GM12878 (cell line): ENCODE results near the gene FOXA2. TPM values are rescaled to one million over a fixed set of nuclear protein-coding genes. Genes with fewer than 3 reads are reported as not detected.

ENCODE experiments used
- ATAC-seq: fragments of 200-7000 bp; cut with Tn5 transposase; 3 replicates; pipeline ENCODE4 v1.9.1; 2020; ENCODE audit warnings: mild to moderate bottlenecking, moderate library complexity
- BruUV-seq: library from RNA; stranded (reverse); fragments of 400-500 nt; replicated peaks from 2 replicates; lab custom pipeline; 2021; lab: Mats Ljungman, UMichigan
- CTCF ChIA-PET: fragments of 300-600 bp; sonication (Branson Sonifier 250); formaldehyde crosslinking; extraction: SDS; loops from one replicate; lab custom pipeline; 2021; ENCODE audit warnings: inconsistent platforms; lab: Yijun Ruan, JAX
- POLR2A ChIA-PET: fragments of 350-600 bp; formaldehyde crosslinking; extraction: SDS; loops from one replicate; lab custom pipeline; 2021; ENCODE audit warnings: inconsistent platforms; lab: Charles Lee
- RAD21 ChIA-PET: fragments of 300-600 bp; sonication (Branson Sonifier 250); formaldehyde crosslinking; loops from one replicate; lab custom pipeline; 2023; ENCODE audit warnings: antibody characterized with exemption; ENCODE audit not compliant: unreplicated experiment; lab: Charles Lee
- SMC1A ChIA-PET: fragments of 300-600 bp; sonication (Branson Sonifier 250); formaldehyde crosslinking; loops from one replicate; lab custom pipeline; 2023; ENCODE audit not compliant: unreplicated experiment, uncharacterized antibody; lab: Charles Lee
- DNase-seq: peaks from one replicate; pipeline ENCODE4 v3.0.0-alpha.2; 2011; ENCODE audit warnings: low read depth, low spot score
- FAIRE-seq: peaks from 3 replicates; lab custom pipeline; 2011; peaks lifted over from hg19 to GRCh38; lab: Jason Lieb, UNC
- H2AFZ ChIP-seq: 2 replicates; pipeline ENCODE4 v1.6.0; 2011; ENCODE audit warnings: low read depth, low read length, control low read depth; ENCODE audit not compliant: control insufficient read depth
- H3K27ac ChIP-seq: 2 replicates; pipeline ENCODE4 v1.5.1; 2011; ENCODE audit warnings: control low read depth; ENCODE audit not compliant: control insufficient read depth, insufficient read depth
- H3K27me3 ChIP-seq, 2 experiments: replicated peaks in 1 of 2; 2 replicates each; pipeline versions ENCODE4 v1.6.0 to v1.6.1; 2011; ENCODE audit warnings: low read length in 1 of 2; ENCODE audit not compliant: control insufficient read depth in 2 of 2, insufficient read depth in 2 of 2
- H3K36me3 ChIP-seq, 2 experiments: 2 replicates each; pipeline ENCODE4 v1.5.1; 2011; ENCODE audit warnings: low read length in 1 of 2; ENCODE audit not compliant: control insufficient read depth in 2 of 2, insufficient read depth in 2 of 2
- H3K4me1 ChIP-seq: 2 replicates; pipeline ENCODE4 v1.6.1; 2011; ENCODE audit warnings: mild to moderate bottlenecking, low read length, moderate library complexity, mixed read lengths; ENCODE audit not compliant: control insufficient read depth, insufficient read depth
- H3K4me2 ChIP-seq: 2 replicates; pipeline ENCODE4 v1.6.0; 2011; ENCODE audit warnings: control low read depth; ENCODE audit not compliant: control insufficient read depth, insufficient read depth
- H3K4me3 ChIP-seq: fragments of 200-600 bp; sonication (generic); 2 replicates; pipeline ENCODE4 v1.5.1; 2016
- H3K79me2 ChIP-seq: 2 replicates; pipeline ENCODE4 v1.6.0; 2011; ENCODE audit warnings: low read length; ENCODE audit not compliant: control insufficient read depth, insufficient read depth
- H3K9ac ChIP-seq: 2 replicates; pipeline ENCODE4 v1.8.0; 2011; ENCODE audit warnings: low read length, control low read depth, mixed read lengths; ENCODE audit not compliant: control insufficient read depth, insufficient read depth
- H3K9me3 ChIP-seq: replicated peaks from 3 replicates; pipeline ENCODE4 v1.5.1; 2011; ENCODE audit warnings: mild to moderate bottlenecking, low read length; ENCODE audit not compliant: control insufficient read depth, insufficient read depth
- H4K20me1 ChIP-seq: 2 replicates; pipeline ENCODE4 v1.6.0; 2011; ENCODE audit not compliant: control insufficient read depth, insufficient read depth
- CHD4 ChIP-seq: fragments of 200-600 bp; sonication (generic); IDR thresholded peaks from 2 replicates; pipeline ENCODE4 v1.6.1; 2016; ENCODE audit warnings: mild to moderate bottlenecking
- CREB1 ChIP-seq: IDR thresholded peaks from 2 replicates; pipeline ENCODE4 v1.6.1; 2012; ENCODE audit warnings: low read depth, mild to moderate bottlenecking, inconsistent platforms
- EGR1 ChIP-seq, 2 experiments: IDR thresholded peaks; 1 replicate in 1 of 2; 2 replicates in 1 of 2; pipeline ENCODE4 v1.6.1; 2011 to 2012; ENCODE audit warnings: low read depth in 2 of 2, low read length in 2 of 2, borderline replicate concordance in 1 of 2, mild to moderate bottlenecking in 1 of 2, moderate library complexity in 1 of 2
- GATAD2B ChIP-seq: fragments of 450-650 bp; conservative IDR thresholded peaks from 2 replicates; pipeline ENCODE4 v1.6.1; 2017; ENCODE audit warnings: low read depth, mild to moderate bottlenecking, moderate library complexity
- MTA3 ChIP-seq: IDR thresholded peaks from 2 replicates; pipeline ENCODE4 v1.6.1; 2012; ENCODE audit warnings: low read length, inconsistent platforms, borderline replicate concordance
- RB1 ChIP-seq: fragments of 450-650 bp; formaldehyde crosslinking; IDR thresholded peaks from 2 replicates; pipeline ENCODE4 v1.6.1; 2017; ENCODE audit warnings: mild to moderate bottlenecking, borderline replicate concordance
- TBL1XR1 ChIP-seq: IDR thresholded peaks from 2 replicates; pipeline ENCODE4 v1.6.1; 2012; ENCODE audit warnings: low read depth, low read length, improper control_type of control experiment
- YY1 ChIP-seq: IDR thresholded peaks from 2 replicates; pipeline ENCODE4 v1.6.1; 2011; ENCODE audit warnings: low read depth, mild to moderate bottlenecking, low read length
- ZNF274 ChIP-seq: IDR thresholded peaks from one replicate; pipeline ENCODE4 v1.8.0; 2011; ENCODE audit not compliant: insufficient read length, insufficient read depth
- WGBS: methylation state at CpG from one replicate; pipeline ENCODE4 v1.1.6; 2016; ENCODE audit warnings: low lambda C conversion rate; ENCODE audit not compliant: insufficient replicate concordance, insufficient coverage; ENCODE audit errors: missing lambda C conversion rate; 5-methylcytosine and 5-hydroxymethylcytosine counted together
- in situ Hi-C: fragments of 300-500 bp; cut with MboI; formaldehyde crosslinking; loops from 9 replicates; pipeline ENCODE4 v1.14.3; 2018; ENCODE audit warnings: mixed read lengths
- intact Hi-C: fragments of 100-400 bp; cut with micrococcal nuclease; formaldehyde crosslinking; loops from one replicate; pipeline ENCODE4 v1.14.2; 2022; ENCODE audit not compliant: unreplicated experiment
- polyA plus RNA-seq, 11 experiments: library from polyadenylated mRNA; depleted of rRNA in 4 of 11; unstranded in 6 of 11; stranded (reverse) in 5 of 11; fragments of >200 nt; fragmentation: Nextera tagmentation in 4 of 11; fragmentation: Illumina TruSeq in 1 of 11; extraction: Ambion mirVana in 4 of 11; extraction: Trizol in 1 of 11; gene quantifications; 1 replicate in 1 of 11; 2 replicates in 10 of 11; pipeline versions ENCODE4 v1.2.1 to v1.2.3, GENCODE V29; 2011 to 2016; ENCODE audit warnings: inconsistent platforms in 2 of 11, missing spikeins in 2 of 11, low read depth in 1 of 11
- total RNA-seq, 4 experiments: library from RNA; depleted of rRNA in 3 of 4; stranded (reverse); fragments of >200 nt in 3 of 4; fragmentation: Illumina TruSeq in 1 of 4; extraction: Trizol in 1 of 4; gene quantifications; 2 replicates each; pipeline versions ENCODE4 v1.2.1 to v1.2.3, GENCODE V29; 2013 to 2021
- TF ChIP-seq, protein P1 (sequence below): fragments of 450-650 bp; IDR thresholded peaks from 2 replicates; pipeline ENCODE4 v1.6.1; 2018; ENCODE audit warnings: mild to moderate bottlenecking, low read depth, moderate library complexity; ENCODE audit not compliant: partially characterized antibody
- TF ChIP-seq, protein P2 (sequence below): fragments of 450-650 bp; IDR thresholded peaks from 2 replicates; pipeline ENCODE4 v1.6.1; 2016; ENCODE audit warnings: mild to moderate bottlenecking, moderate library complexity, borderline replicate concordance
- TF ChIP-seq, protein P3 (sequence below): fragments of 450-650 bp; IDR thresholded peaks from 2 replicates; pipeline ENCODE4 v1.6.1; 2017; ENCODE audit warnings: mild to moderate bottlenecking
- TF ChIP-seq, protein P4 (sequence below): IDR thresholded peaks from 2 replicates; pipeline ENCODE4 v1.6.1; 2011; ENCODE audit warnings: low read depth, low read length, improper control_type of control experiment, borderline replicate concordance

Gene FOXA2
- total and polyA plus RNA-seq, 10 of the 15 experiments (the other 5 are each of a cell fraction or from before 2014, with no cell fraction given): not detected

DNA sequence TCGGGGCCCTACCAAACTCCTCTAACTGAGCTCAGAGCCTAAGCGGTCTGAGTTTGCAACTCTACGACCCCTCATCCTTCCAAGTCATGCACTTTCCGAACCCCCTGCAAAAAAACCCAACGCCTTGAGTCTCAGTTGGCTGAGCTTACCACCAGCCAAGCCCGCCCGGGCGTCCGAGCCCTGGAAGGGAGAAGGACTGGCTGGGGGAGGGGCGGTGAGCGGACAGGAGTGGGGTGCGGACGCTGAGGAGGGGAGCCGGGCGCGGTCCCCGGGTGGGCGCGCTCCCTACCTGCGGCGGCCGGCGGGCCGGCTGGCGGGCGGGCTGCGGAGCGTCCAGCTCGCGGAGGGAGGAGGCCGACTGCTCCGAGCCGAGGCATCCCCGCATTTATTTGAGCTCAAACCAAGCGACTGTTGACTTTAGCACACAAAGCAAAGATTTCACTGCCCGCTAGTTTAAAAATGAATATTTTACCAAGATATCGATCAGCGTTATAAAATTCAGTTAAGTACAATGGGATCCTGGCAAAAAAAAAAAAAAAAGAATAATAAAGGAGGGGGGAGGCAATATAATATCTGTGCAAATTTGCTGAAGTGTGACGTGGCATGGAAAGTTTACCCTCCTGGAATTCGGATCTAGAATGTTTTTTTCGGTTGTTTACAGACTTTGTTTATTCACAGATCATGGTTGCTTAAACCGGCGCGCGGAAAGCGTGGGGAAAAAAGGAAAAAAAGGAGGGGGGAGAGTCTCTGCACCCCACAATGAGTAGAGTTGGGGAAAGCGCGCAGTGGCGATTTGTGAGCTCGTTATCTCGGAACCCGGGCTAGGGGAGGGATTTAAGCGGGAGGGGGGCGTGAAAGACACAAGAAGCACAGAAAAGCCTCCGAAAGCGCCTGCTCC, 5.9 kb downstream of the FOXA2 start:
- no peak overlapping the region for H3K9ac ChIP-seq
- H3K9me3 ChIP-seq: peaks cover 3% of the 10 kb centered on the region; the same call in 1 of the 3 replicates
- DNase-seq (no peak), ATAC-seq (no peak), FAIRE-seq (no peak)
- WGBS: 64% methylated on average over 46 of the region's 56 CpGs
- RAD21 ChIA-PET: no interaction called here
- BruUV-seq: no TSS peak
- no peak overlapping the region for H2AFZ ChIP-seq
- POLR2A ChIA-PET: no interaction called here
- H3K36me3 ChIP-seq: no peaks in the 10 kb centered on the region
- CTCF ChIA-PET: interaction anchor here (1.4 kb wide), 1 partner anchor 8 kb away, joined by 3 read pairs; no protein-coding TSS in a partner anchor
- H3K4me2 ChIP-seq: no peak overlapping the region
- H3K27me3 ChIP-seq: peaks cover 0 to 12% of the 10 kb centered on the region in 2 experiments; a peak in 3 of 4 replicates
- H4K20me1 ChIP-seq: no peaks in the 10 kb centered on the region
- in situ Hi-C loops (no loop called here), intact Hi-C loops (no loop called here)
- no peaks in the 10 kb centered on the region for H3K79me2 ChIP-seq
- H3K4me1 ChIP-seq: peaks cover 17% of the 10 kb centered on the region
- SMC1A ChIA-PET: no interaction called here
- no peak overlapping the region for H3K27ac ChIP-seq
- H3K4me3 ChIP-seq: no peak overlapping the region
- TF ChIP-seq MTA3: no peak
- TF ChIP-seq TBL1XR1: no peak
- no peak for TF ChIP-seq CHD4
- no peak for TF ChIP-seq YY1
- TF ChIP-seq, protein P1, sequence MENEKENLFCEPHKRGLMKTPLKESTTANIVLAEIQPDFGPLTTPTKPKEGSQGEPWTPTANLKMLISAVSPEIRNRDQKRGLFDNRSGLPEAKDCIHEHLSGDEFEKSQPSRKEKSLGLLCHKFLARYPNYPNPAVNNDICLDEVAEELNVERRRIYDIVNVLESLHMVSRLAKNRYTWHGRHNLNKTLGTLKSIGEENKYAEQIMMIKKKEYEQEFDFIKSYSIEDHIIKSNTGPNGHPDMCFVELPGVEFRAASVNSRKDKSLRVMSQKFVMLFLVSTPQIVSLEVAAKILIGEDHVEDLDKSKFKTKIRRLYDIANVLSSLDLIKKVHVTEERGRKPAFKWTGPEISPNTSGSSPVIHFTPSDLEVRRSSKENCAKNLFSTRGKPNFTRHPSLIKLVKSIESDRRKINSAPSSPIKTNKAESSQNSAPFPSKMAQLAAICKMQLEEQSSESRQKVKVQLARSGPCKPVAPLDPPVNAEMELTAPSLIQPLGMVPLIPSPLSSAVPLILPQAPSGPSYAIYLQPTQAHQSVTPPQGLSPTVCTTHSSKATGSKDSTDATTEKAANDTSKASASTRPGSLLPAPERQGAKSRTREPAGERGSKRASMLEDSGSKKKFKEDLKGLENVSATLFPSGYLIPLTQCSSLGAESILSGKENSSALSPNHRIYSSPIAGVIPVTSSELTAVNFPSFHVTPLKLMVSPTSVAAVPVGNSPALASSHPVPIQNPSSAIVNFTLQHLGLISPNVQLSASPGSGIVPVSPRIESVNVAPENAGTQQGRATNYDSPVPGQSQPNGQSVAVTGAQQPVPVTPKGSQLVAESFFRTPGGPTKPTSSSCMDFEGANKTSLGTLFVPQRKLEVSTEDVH: no peak
- no peak for TF ChIP-seq GATAD2B
- TF ChIP-seq, protein P2, sequence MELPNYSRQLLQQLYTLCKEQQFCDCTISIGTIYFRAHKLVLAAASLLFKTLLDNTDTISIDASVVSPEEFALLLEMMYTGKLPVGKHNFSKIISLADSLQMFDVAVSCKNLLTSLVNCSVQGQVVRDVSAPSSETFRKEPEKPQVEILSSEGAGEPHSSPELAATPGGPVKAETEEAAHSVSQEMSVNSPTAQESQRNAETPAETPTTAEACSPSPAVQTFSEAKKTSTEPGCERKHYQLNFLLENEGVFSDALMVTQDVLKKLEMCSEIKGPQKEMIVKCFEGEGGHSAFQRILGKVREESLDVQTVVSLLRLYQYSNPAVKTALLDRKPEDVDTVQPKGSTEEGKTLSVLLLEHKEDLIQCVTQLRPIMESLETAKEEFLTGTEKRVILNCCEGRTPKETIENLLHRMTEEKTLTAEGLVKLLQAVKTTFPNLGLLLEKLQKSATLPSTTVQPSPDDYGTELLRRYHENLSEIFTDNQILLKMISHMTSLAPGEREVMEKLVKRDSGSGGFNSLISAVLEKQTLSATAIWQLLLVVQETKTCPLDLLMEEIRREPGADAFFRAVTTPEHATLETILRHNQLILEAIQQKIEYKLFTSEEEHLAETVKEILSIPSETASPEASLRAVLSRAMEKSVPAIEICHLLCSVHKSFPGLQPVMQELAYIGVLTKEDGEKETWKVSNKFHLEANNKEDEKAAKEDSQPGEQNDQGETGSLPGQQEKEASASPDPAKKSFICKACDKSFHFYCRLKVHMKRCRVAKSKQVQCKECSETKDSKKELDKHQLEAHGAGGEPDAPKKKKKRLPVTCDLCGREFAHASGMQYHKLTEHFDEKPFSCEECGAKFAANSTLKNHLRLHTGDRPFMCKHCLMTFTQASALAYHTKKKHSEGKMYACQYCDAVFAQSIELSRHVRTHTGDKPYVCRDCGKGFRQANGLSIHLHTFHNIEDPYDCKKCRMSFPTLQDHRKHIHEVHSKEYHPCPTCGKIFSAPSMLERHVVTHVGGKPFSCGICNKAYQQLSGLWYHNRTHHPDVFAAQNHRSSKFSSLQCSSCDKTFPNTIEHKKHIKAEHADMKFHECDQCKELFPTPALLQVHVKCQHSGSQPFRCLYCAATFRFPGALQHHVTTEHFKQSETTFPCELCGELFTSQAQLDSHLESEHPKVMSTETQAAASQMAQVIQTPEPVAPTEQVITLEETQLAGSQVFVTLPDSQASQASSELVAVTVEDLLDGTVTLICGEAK: no peak
- TF ChIP-seq, protein P3, sequence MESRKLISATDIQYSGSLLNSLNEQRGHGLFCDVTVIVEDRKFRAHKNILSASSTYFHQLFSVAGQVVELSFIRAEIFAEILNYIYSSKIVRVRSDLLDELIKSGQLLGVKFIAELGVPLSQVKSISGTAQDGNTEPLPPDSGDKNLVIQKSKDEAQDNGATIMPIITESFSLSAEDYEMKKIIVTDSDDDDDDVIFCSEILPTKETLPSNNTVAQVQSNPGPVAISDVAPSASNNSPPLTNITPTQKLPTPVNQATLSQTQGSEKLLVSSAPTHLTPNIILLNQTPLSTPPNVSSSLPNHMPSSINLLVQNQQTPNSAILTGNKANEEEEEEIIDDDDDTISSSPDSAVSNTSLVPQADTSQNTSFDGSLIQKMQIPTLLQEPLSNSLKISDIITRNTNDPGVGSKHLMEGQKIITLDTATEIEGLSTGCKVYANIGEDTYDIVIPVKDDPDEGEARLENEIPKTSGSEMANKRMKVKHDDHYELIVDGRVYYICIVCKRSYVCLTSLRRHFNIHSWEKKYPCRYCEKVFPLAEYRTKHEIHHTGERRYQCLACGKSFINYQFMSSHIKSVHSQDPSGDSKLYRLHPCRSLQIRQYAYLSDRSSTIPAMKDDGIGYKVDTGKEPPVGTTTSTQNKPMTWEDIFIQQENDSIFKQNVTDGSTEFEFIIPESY: no peak
- no peak for TF ChIP-seq EGR1 (IDR thresholded peaks at IDR 0.05; ENCODE audit: borderline replicate concordance in 1 of 2, low read depth in 2 of 2, low read length in 2 of 2)
- TF ChIP-seq CREB1: no peak
- no peak for TF ChIP-seq RB1
- no peak for TF ChIP-seq ZNF274
- TF ChIP-seq, protein P4, sequence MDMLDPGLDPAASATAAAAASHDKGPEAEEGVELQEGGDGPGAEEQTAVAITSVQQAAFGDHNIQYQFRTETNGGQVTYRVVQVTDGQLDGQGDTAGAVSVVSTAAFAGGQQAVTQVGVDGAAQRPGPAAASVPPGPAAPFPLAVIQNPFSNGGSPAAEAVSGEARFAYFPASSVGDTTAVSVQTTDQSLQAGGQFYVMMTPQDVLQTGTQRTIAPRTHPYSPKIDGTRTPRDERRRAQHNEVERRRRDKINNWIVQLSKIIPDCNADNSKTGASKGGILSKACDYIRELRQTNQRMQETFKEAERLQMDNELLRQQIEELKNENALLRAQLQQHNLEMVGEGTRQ: no peak
